Muscle layer of duodenum (tissue), 2 donors: ENCODE data around the gene APEX2.

Source experiments
- H3K27ac ChIP-seq: one replicate; pipeline ENCODE4 v1.7.0; 2013; ENCODE audit warnings: mild to moderate bottlenecking, low read length
- H3K27me3 ChIP-seq: one replicate; pipeline ENCODE4 v1.7.0; 2013; ENCODE audit warnings: low read depth, mild to moderate bottlenecking, control low read depth, low read length
- H3K36me3 ChIP-seq, 2 donors: one replicate each; pipeline ENCODE4 v1.7.0; 2013; ENCODE audit warnings: low read length in 2 of 2, control low read depth in 1 of 2, mild to moderate bottlenecking in 1 of 2; ENCODE audit not compliant: insufficient read depth in 2 of 2, control insufficient read depth in 1 of 2
- H3K4me1 ChIP-seq, 2 donors: one replicate each; pipeline ENCODE4 v1.7.0; 2013; ENCODE audit warnings: low read length in 2 of 2, mild to moderate bottlenecking in 2 of 2, control low read depth in 1 of 2, moderate library complexity in 1 of 2; ENCODE audit not compliant: insufficient read depth in 2 of 2, control insufficient read depth in 1 of 2
- H3K4me3 ChIP-seq, 2 donors: one replicate each; pipeline ENCODE4 v1.7.0; 2013; ENCODE audit warnings: low read length in 2 of 2, low read depth in 1 of 2, mild to moderate bottlenecking in 1 of 2
- H3K9me3 ChIP-seq, 2 donors: one replicate each; pipeline ENCODE4 v1.7.0; 2013; ENCODE audit warnings: low read length in 2 of 2, control low read depth in 1 of 2, mild to moderate bottlenecking in 1 of 2; ENCODE audit not compliant: control insufficient read depth in 1 of 2
- donor health status: healthy.

Gene APEX2

DNA sequence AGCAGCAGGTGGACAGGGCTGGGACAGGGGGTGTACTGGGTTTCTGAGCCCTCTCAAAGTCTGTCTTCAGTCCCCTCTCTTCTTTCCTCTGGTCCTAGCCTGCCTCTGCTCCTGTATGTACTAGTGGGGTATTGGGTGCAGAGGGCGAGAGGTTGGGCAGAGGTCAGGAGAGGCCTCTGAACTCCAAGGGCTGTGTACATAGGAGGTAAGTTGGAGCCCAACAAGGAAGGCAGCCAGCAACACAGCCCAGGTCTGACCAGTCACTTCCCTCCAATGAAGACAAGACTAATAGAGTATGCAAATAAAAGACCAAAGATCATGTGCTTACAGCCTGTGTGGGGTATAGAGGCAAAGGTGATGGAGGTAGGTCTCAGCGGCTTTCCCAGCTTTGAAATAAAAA is 6.1 kb upstream of the APEX2 start, which contains the start of gene PFKFB1:
PFKFB1 (minus strand) TSS at position 90 of the 400 bp plus-strand sequence. CDS start 181 bp downstream, outside the sequence.
- Histone ChIP-seq H3K27ac (no peak within 1 kb of the TSS), H3K9me3 (no peaks in the 10 kb centered on the region), H3K4me1 (peaks cover 0 to under 1% of the 10 kb centered on the region in 2 donors), H3K36me3 (no peaks in the 10 kb centered on the region), H3K4me3 (no peak within 1 kb of the TSS), H3K27me3 (no peaks in the 10 kb centered on the region)

DNA sequence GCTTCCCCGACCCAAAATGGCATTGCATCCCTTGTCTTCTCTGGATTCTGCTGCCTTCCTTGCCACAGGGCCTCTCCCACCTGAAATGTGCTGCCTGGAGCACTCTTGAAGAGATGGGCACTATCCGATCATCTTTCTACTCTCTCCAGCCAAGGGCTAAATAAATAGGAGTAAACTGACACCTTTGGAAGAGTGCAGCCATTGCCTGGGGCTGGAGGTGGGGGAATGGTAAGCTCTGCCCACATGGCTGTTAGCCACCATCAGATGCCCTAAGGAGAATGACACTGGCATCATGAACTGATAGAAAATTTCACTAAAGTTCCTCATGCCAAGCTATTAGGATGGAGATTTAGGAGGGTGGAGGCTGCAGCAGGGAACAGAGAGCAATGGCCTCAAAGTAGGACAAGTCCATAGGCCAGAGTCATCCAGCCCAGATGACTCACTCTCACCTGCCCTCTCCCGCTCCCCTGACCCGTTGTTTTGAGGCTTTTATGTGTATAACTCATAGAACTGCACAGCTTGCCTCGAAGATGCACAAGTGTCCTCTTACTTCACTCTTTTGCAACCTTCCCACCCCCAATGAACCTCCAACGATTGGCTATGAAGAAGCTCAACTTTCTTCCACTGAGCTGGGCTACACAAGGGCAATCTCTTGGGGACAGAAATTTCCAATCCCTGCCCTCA is 5.4 kb upstream of the APEX2 start:
- Histone ChIP-seq H3K27ac (no peak overlapping the region), H3K9me3 (no peaks in the 10 kb centered on the region), H3K4me3 (no peak overlapping the region), H3K4me1 (peaks cover 0 to 3% of the 10 kb centered on the region in 2 donors), H3K27me3 (no peaks in the 10 kb centered on the region), H3K36me3 (no peaks in the 10 kb centered on the region)

DNA sequence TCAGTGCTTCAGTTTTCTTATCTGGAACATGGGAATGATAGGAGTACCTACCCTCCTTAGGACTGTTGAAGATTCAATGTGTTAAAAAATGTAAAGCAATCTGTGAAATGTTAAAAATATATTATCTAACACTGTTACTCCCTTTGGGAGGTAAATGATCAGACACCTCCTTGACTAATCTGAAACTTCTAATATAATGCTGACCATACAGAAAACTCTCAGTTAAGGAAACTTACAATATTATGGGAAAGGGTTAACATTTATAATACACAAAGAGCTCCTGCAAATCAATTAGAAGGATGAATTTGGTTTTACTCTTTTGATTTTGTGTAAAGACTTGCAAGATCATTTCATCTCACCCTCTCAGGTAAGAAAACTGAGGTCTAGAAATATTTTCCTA is 4.5 kb upstream of the APEX2 start:
- H3K27ac ChIP-seq: no peak overlapping the region
- H3K4me3 ChIP-seq: no peak overlapping the region
- H3K36me3 ChIP-seq: no peaks in the 10 kb centered on the region
- no peaks in the 10 kb centered on the region for H3K9me3 ChIP-seq
- H3K27me3 ChIP-seq: no peaks in the 10 kb centered on the region
- H3K4me1 ChIP-seq: peaks cover 0 to 3% of the 10 kb centered on the region in 2 donors

DNA sequence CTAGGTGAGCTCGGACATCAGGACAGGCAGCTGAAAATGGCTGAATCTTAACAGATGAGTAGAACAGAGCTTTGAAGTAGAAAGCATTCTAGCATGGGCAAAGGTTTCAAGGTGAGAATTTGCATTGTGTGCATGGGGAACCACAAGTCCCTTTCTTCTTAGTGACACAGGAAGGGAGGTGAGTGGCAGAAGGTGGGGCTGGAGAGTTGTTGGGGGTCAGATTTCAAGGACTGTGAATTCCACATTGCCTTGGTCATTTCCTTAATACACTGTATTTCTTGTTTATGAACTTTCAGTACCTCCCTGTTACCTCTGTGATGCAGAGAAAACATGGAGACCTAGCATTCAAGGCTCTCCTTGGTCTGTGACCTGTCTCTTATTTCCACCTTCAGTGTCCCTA is 4.1 kb downstream of the APEX2 start:
- H3K9me3 ChIP-seq: no peaks in the 10 kb centered on the region
- peaks cover 5 to 10% of the 10 kb centered on the region in 2 donors for H3K4me1 ChIP-seq
- no peaks in the 10 kb centered on the region for H3K27me3 ChIP-seq
- peaks cover 16 to 38% of the 10 kb centered on the region in 2 donors for H3K36me3 ChIP-seq
- no peak overlapping the region for H3K27ac ChIP-seq
- H3K4me3 ChIP-seq: no peak overlapping the region

DNA sequence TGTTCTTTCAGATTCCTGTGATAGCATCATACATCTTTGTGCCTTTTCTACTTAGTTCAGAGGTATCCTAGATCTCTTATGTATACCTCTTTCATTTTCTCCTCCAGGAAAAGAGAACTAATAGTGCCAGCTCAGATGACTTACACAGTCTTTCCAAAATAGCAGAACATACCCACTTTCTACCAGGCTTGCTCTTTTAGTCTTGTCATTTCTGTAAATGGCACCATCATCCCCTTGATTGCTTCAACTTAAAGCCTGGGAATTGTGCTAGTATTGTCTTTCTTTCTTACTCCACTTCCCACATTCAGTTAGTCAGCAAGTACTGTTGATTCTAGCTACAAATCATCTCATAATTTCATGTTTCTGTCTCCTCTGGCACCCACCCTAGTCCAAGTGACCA is 5.1 kb downstream of the APEX2 start:
- H3K27ac ChIP-seq: no peak overlapping the region
- H3K27me3 ChIP-seq: no peaks in the 10 kb centered on the region
- H3K9me3 ChIP-seq: no peaks in the 10 kb centered on the region
- peaks cover 16 to 38% of the 10 kb centered on the region in 2 donors for H3K36me3 ChIP-seq
- H3K4me1 ChIP-seq: peaks cover 5 to 8% of the 10 kb centered on the region in 2 donors
- no peak overlapping the region for H3K4me3 ChIP-seq

GRCh38 chrX:55006827-55007621 is 6.9 kb downstream of the APEX2 start:
- Histone ChIP-seq H3K27ac (peak overlapping the region; percentile 45), H3K27me3 (no peaks in the 10 kb centered on the region), H3K4me3 (no peak overlapping the region), H3K9me3 (no peaks in the 10 kb centered on the region), H3K4me1 (no peaks in the 10 kb centered on the region), H3K36me3 (peaks cover 16 to 36% of the 10 kb centered on the region in 2 donors)

DNA sequence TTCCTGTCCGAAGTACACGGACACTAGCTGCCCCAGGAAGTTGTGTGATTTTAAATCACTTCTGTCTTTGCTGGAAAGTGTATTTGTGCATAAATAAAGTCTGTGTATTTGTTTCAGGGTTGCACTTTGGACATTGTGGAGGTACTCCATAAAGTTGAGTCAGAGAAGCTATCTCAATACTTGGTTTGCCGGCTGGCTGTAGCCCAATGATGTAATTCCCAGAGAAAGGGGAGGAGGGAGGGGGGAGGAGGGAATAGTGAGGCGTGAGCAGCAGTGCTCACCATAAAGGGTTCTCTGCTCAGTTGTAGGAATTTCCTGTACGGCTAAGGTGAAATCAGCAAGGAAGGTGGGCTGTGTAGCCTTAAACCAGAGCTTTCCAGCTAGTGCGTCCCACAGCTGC is 7.5 kb downstream of the APEX2 start:
- Histone ChIP-seq H3K4me3 (no peak overlapping the region), H3K9me3 (no peaks in the 10 kb centered on the region), H3K4me1 (no peaks in the 10 kb centered on the region), H3K27ac (peak overlapping the region; percentile 45), H3K27me3 (no peaks in the 10 kb centered on the region), H3K36me3 (peaks cover 16 to 31% of the 10 kb centered on the region in 2 donors)

- Histone ChIP-seq H3K36me3 (peaks cover 14 to 31% of the 10 kb centered on the region in 2 donors), H3K4me1 (no peaks in the 10 kb centered on the region), H3K27me3 (no peaks in the 10 kb centered on the region), H3K4me3 (no peak overlapping the region), H3K27ac (no peak overlapping the region), H3K9me3 (no peaks in the 10 kb centered on the region)
Observed at GRCh38 chrX:55008571-55009358, 8.6 kb downstream of the APEX2 start.

- H3K27ac ChIP-seq: no peak overlapping the region
- H3K36me3 ChIP-seq: peaks cover 0 to 8% of the 10 kb centered on the region in 2 donors
- no peak overlapping the region for H3K4me3 ChIP-seq
- no peaks in the 10 kb centered on the region for H3K4me1 ChIP-seq
- H3K27me3 ChIP-seq: no peaks in the 10 kb centered on the region
- no peaks in the 10 kb centered on the region for H3K9me3 ChIP-seq
Observed at GRCh38 chrX:55011294-55011693, 11.1 kb downstream of the APEX2 start.

- no peak overlapping the region for H3K4me3 ChIP-seq
- no peaks in the 10 kb centered on the region for H3K4me1 ChIP-seq
- no peaks in the 10 kb centered on the region for H3K27me3 ChIP-seq
- no peaks in the 10 kb centered on the region for H3K9me3 ChIP-seq
- H3K27ac ChIP-seq: no peak overlapping the region
- H3K36me3 ChIP-seq: no peaks in the 10 kb centered on the region
Observed at GRCh38 chrX:55014897-55015299, 14.7 kb downstream of the APEX2 start.

DNA sequence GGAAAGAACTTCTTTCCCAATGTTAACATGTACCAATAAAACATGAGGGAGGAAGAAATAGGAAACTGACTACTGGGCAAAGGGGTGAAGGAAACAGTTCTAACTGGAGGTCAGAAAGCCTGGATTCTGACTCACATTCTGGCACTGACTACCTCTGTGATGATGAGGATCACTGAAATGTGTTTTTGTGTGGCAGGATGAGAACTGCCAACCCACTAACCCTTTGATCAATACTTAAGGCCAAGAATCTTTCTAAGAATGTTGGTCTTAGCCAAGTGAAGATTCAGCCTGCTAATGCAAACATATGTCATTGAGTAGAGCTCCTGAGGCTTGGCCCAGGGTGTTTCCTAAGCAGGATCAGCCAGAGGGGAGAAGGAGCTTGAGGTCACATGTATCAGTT is 26.0 kb downstream of the APEX2 start:
- H3K4me3 ChIP-seq: no peak overlapping the region
- no peaks in the 10 kb centered on the region for H3K9me3 ChIP-seq
- no peaks in the 10 kb centered on the region for H3K36me3 ChIP-seq
- H3K4me1 ChIP-seq: no peaks in the 10 kb centered on the region
- H3K27me3 ChIP-seq: no peaks in the 10 kb centered on the region
- H3K27ac ChIP-seq: no peak overlapping the region
